Measurements from ENCODE around the gene NPAS3.

The NPAS3 gene

DNA sequence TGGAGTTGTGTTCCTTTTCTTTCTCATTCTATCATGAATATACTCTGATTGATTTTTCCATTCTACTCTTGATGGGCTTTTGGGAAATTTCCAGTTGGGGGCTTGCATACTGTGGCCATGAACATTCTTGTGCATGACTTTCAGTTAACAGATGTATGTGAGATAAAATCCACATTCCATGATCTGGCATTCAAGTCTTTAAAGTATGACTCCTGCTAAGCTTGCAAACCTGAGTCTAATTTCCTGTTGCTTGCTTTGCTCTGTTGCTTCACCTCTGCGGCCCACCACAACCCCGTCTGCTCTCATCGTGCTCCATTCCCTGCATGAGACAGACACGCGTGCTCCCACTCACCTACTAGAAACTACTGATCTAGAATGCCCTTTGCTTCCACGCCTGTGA lies 24.3 kb upstream of the NPAS3 start:
- H3K9ac ChIP-seq (ENCODE audit: low read depth, low read length, poor library complexity, severe bottlenecking), result no peak overlapping the region
- no peaks in the 10 kb centered on the region for H3F3A ChIP-seq (ENCODE audit: low read depth)
- no peaks in the 10 kb centered on the region for H3K4me1 ChIP-seq (ENCODE audit: insufficient read depth, low read length, poor library complexity, severe bottlenecking)
- no peak overlapping the region for H2AFZ ChIP-seq (ENCODE audit: low read length)
- H3K79me2 ChIP-seq (ENCODE audit: insufficient read depth, low read length), result no peaks in the 10 kb centered on the region
- no peak overlapping the region for H3K4me3 ChIP-seq (ENCODE audit: low read length, poor library complexity, severe bottlenecking)
- H3K9me2 ChIP-seq (replicated peaks; ENCODE audit: low read depth, low read length), result no peaks in the 10 kb centered on the region
- no peaks in the 10 kb centered on the region for H3K9me3 ChIP-seq (ENCODE audit: insufficient read depth, low read depth, low read length)
- TF ChIP-seq, protein P1, sequence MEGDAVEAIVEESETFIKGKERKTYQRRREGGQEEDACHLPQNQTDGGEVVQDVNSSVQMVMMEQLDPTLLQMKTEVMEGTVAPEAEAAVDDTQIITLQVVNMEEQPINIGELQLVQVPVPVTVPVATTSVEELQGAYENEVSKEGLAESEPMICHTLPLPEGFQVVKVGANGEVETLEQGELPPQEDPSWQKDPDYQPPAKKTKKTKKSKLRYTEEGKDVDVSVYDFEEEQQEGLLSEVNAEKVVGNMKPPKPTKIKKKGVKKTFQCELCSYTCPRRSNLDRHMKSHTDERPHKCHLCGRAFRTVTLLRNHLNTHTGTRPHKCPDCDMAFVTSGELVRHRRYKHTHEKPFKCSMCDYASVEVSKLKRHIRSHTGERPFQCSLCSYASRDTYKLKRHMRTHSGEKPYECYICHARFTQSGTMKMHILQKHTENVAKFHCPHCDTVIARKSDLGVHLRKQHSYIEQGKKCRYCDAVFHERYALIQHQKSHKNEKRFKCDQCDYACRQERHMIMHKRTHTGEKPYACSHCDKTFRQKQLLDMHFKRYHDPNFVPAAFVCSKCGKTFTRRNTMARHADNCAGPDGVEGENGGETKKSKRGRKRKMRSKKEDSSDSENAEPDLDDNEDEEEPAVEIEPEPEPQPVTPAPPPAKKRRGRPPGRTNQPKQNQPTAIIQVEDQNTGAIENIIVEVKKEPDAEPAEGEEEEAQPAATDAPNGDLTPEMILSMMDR (conservative IDR thresholded peaks at IDR 0.05; ENCODE audit: low read length), result no peak
- TF ChIP-seq EZH2phosphoT487 (IDR thresholded peaks at IDR 0.05; ENCODE audit: borderline replicate concordance), result no peak
- no peaks in the 10 kb centered on the region for H4K20me1 ChIP-seq (ENCODE audit: insufficient read depth, low read length, poor library complexity, severe bottlenecking)
- no peaks in the 10 kb centered on the region for H3K27me3 ChIP-seq (ENCODE audit: insufficient read depth, low read length, poor library complexity, severe bottlenecking)
- H3K4me2 ChIP-seq (ENCODE audit: low read depth, low read length, poor library complexity, severe bottlenecking), result no peak overlapping the region
- H3K36me3 ChIP-seq (ENCODE audit: insufficient read depth, low read length), result no peaks in the 10 kb centered on the region

- Histone ChIP-seq H3K9ac (ENCODE audit: low read depth, low read length, poor library complexity, severe bottlenecking) (no peak overlapping the region), H4K20me1 (ENCODE audit: insufficient read depth, low read length, poor library complexity, severe bottlenecking) (no peaks in the 10 kb centered on the region), H3K4me1 (ENCODE audit: insufficient read depth, low read length, poor library complexity, severe bottlenecking) (no peaks in the 10 kb centered on the region), H3K9me3 (ENCODE audit: insufficient read depth, low read depth, low read length) (no peaks in the 10 kb centered on the region), H3K36me3 (ENCODE audit: insufficient read depth, low read length) (no peaks in the 10 kb centered on the region), H3F3A (ENCODE audit: low read depth) (no peaks in the 10 kb centered on the region), H3K79me2 (ENCODE audit: insufficient read depth, low read length) (no peaks in the 10 kb centered on the region), H3K4me2 (ENCODE audit: low read depth, low read length, poor library complexity, severe bottlenecking) (no peak overlapping the region), H3K4me3 (ENCODE audit: low read length, poor library complexity, severe bottlenecking) (no peak overlapping the region), H3K27me3 (ENCODE audit: insufficient read depth, low read length, poor library complexity, severe bottlenecking) (no peaks in the 10 kb centered on the region), H2AFZ (ENCODE audit: low read length) (no peak overlapping the region), H3K9me2 (replicated peaks; ENCODE audit: low read depth, low read length) (no peaks in the 10 kb centered on the region)
- no peak for TF ChIP-seq EZH2phosphoT487 (IDR thresholded peaks at IDR 0.05; ENCODE audit: borderline replicate concordance)
- TF ChIP-seq, protein P1 (conservative IDR thresholded peaks at IDR 0.05; ENCODE audit: low read length), result no peak
Measured at GRCh38 chr14:32920696-32921276, 17.9 kb upstream of the NPAS3 start.

DNA sequence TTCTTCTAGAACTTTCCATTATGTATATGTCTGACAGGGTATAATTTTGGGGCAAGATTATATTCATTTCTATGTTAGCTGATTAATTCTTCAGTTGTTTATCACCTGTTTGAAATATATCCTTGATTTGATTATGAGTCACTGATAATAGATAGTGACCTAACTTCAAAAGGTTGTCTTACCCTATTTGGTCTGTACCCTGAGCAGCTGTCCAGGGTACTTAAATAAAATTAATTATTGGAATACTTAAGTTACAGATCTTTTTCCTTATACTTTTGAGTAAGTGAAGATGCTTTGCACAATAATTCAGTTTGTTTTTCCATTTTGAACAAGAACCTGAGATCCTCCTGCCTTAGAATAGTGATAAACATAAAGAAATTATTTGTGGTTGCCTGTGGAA lies 13.2 kb upstream of the NPAS3 start:
- Histone ChIP-seq H3K9me3 (ENCODE audit: insufficient read depth, low read depth, low read length) (no peaks in the 10 kb centered on the region), H3F3A (ENCODE audit: low read depth) (no peaks in the 10 kb centered on the region), H4K20me1 (ENCODE audit: insufficient read depth, low read length, poor library complexity, severe bottlenecking) (no peaks in the 10 kb centered on the region), H3K36me3 (ENCODE audit: insufficient read depth, low read length) (no peaks in the 10 kb centered on the region), H3K27me3 (ENCODE audit: insufficient read depth, low read length, poor library complexity, severe bottlenecking) (no peaks in the 10 kb centered on the region), H3K4me3 (ENCODE audit: low read length, poor library complexity, severe bottlenecking) (no peak overlapping the region), H3K4me1 (ENCODE audit: insufficient read depth, low read length, poor library complexity, severe bottlenecking) (no peaks in the 10 kb centered on the region), H3K79me2 (ENCODE audit: insufficient read depth, low read length) (no peaks in the 10 kb centered on the region), H3K9ac (ENCODE audit: low read depth, low read length, poor library complexity, severe bottlenecking) (no peak overlapping the region), H3K4me2 (ENCODE audit: low read depth, low read length, poor library complexity, severe bottlenecking) (no peak overlapping the region), H2AFZ (ENCODE audit: low read length) (no peak overlapping the region), H3K9me2 (replicated peaks; ENCODE audit: low read depth, low read length) (no peaks in the 10 kb centered on the region)
- TF ChIP-seq EZH2phosphoT487 (IDR thresholded peaks at IDR 0.05; ENCODE audit: borderline replicate concordance), result no peak
- TF ChIP-seq, protein P1 (conservative IDR thresholded peaks at IDR 0.05; ENCODE audit: low read length), result no peak

Measured in Loucy (cell line).